ENCODE measurements around the gene ANKS1B. TPM values are rescaled to one million over a fixed set of nuclear protein-coding genes. Genes with fewer than 3 reads are reported as not detected.

The ANKS1B gene
- total RNA-seq, 1 donor from 2014 or later = 11.3 TPM

DNA sequence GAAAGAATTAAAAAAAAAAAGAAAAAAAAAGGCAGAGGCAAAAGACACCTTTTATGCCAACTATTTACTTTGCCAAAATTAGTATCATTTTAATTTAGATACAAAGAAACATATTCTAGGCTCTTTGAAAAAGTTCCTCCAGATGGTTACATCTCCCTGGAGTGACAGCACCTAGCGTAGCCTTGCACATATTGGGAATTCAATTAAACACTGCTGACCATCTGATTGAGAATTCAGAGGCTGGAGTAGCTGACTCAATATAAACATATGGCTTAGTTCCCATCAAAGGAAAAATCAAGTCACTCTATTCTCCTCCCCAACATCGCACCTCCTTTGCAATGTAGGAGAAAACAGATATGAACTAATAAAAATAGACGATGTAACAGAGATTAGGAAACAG lies 36.4 kb downstream of the ANKS1B start:
- Mint-ChIP-seq H3K27ac (ENCODE audit: unreplicated experiment) (peak overlapping the region; percentile 89), H3K4me3 (ENCODE audit: unreplicated experiment) (peak overlapping the region; percentile 44), H3K36me3 (ENCODE audit: unreplicated experiment) (no peaks in the 10 kb centered on the region), H3K9me3 (ENCODE audit: unreplicated experiment) (peaks cover 4% of the 10 kb centered on the region), H3K27me3 (ENCODE audit: unreplicated experiment) (peaks cover 5% of the 10 kb centered on the region), H3K4me1 (ENCODE audit: low read depth, unreplicated experiment) (peaks cover 23% of the 10 kb centered on the region)
- TF ChIP-seq, protein P1, sequence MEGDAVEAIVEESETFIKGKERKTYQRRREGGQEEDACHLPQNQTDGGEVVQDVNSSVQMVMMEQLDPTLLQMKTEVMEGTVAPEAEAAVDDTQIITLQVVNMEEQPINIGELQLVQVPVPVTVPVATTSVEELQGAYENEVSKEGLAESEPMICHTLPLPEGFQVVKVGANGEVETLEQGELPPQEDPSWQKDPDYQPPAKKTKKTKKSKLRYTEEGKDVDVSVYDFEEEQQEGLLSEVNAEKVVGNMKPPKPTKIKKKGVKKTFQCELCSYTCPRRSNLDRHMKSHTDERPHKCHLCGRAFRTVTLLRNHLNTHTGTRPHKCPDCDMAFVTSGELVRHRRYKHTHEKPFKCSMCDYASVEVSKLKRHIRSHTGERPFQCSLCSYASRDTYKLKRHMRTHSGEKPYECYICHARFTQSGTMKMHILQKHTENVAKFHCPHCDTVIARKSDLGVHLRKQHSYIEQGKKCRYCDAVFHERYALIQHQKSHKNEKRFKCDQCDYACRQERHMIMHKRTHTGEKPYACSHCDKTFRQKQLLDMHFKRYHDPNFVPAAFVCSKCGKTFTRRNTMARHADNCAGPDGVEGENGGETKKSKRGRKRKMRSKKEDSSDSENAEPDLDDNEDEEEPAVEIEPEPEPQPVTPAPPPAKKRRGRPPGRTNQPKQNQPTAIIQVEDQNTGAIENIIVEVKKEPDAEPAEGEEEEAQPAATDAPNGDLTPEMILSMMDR (IDR thresholded peaks at IDR 0.05; ENCODE audit: partially characterized antibody, unreplicated experiment) = no peak
- DNase-seq = no peak

DNA sequence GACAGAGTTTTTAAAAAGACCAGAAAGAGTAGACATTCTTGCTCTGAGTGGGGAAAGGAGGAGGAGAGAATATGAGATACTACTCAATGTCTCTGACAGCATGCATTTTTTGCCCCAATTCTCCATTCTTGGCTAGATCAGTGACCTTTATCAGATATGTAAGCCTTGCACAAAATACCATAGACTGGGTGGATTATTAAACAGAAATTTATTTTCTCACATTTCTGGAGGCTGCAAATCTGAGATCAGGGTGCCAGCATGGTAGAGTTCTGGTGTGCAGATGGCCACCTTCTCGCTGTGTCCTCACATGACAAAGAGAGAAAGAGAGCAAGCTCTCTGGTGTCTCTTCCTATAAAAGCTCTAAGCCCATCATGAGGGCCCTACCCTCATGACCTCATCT lies 38.6 kb downstream of the ANKS1B start:
- Mint-ChIP-seq H3K27me3 (ENCODE audit: unreplicated experiment) (peaks cover 5% of the 10 kb centered on the region), H3K4me3 (ENCODE audit: unreplicated experiment) (no peak overlapping the region), H3K9me3 (ENCODE audit: unreplicated experiment) (peaks cover 4% of the 10 kb centered on the region), H3K4me1 (ENCODE audit: low read depth, unreplicated experiment) (peaks cover 23% of the 10 kb centered on the region), H3K27ac (ENCODE audit: unreplicated experiment) (no peak overlapping the region), H3K36me3 (ENCODE audit: unreplicated experiment) (no peaks in the 10 kb centered on the region)
- TF ChIP-seq, protein P1 (IDR thresholded peaks at IDR 0.05; ENCODE audit: partially characterized antibody, unreplicated experiment) = no peak
- no peak for DNase-seq

DNA sequence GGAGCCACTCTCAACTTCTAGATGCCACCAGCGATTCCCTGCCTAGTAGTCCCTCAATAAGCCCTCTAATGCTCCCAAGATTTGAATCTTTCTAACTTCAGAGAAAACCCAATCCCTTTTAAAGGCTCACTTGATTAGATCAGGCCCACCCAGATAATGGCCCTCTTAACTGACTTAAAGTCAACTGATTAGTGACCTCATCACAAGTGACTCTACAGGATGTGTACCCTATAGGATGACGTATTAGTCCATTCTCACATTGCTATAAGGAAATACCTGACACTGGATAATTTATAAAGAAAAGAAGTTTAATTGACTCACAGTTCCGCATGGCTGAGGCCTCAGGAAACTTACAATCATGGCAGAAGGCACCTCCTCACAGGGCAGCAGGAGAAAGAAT lies 49.1 kb downstream of the ANKS1B start:
- TF ChIP-seq, protein P1 (IDR thresholded peaks at IDR 0.05; ENCODE audit: partially characterized antibody, unreplicated experiment) = no peak
- H3K4me1 Mint-ChIP-seq (ENCODE audit: low read depth, unreplicated experiment) = no peaks in the 10 kb centered on the region
- no peak overlapping the region for H3K27ac Mint-ChIP-seq (ENCODE audit: unreplicated experiment)
- H3K36me3 Mint-ChIP-seq (ENCODE audit: unreplicated experiment) = no peaks in the 10 kb centered on the region
- H3K9me3 Mint-ChIP-seq (ENCODE audit: unreplicated experiment) = no peaks in the 10 kb centered on the region
- no peak overlapping the region for H3K4me3 Mint-ChIP-seq (ENCODE audit: unreplicated experiment)
- DNase-seq = no peak
- H3K27me3 Mint-ChIP-seq (ENCODE audit: unreplicated experiment) = no peaks in the 10 kb centered on the region

DNA sequence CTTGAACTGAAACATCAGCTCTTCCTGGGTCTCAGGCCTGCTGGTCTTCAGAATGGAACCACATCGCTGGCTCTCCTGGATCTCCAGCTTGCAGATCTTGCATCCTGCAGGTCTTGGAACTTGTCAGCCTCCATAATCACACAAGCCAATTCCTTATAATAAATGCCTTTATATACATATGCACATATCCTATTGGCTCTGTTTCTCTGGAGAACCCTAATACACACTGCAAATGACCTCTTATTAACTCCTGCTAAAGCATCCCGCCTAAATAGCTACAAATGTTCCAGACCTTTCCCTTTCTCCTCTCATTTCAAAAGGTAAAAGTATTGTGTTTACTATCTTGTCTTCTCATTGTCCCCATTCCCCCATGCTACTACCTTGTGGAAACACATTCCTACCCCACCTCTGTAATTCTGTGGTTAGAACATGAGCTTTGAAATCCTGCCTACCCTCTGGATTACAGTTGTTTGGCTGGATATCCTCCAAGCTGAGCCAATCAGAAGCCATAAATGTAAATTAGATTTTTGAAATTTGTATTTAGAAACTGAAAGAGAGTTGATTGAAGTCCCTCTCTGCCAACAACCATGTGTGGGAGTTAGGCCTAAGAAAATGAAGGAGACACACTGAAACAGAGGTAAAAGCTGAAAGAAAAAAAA lies 58.1 kb downstream of the ANKS1B start:
- no peak for DNase-seq
- H3K4me3 Mint-ChIP-seq (ENCODE audit: unreplicated experiment) = no peak overlapping the region
- H3K27me3 Mint-ChIP-seq (ENCODE audit: unreplicated experiment) = no peaks in the 10 kb centered on the region
- no peak overlapping the region for H3K27ac Mint-ChIP-seq (ENCODE audit: unreplicated experiment)
- TF ChIP-seq, protein P1 (IDR thresholded peaks at IDR 0.05; ENCODE audit: partially characterized antibody, unreplicated experiment) = no peak
- peaks cover 3% of the 10 kb centered on the region for H3K9me3 Mint-ChIP-seq (ENCODE audit: unreplicated experiment)
- no peaks in the 10 kb centered on the region for H3K4me1 Mint-ChIP-seq (ENCODE audit: low read depth, unreplicated experiment)
- no peaks in the 10 kb centered on the region for H3K36me3 Mint-ChIP-seq (ENCODE audit: unreplicated experiment)

DNA sequence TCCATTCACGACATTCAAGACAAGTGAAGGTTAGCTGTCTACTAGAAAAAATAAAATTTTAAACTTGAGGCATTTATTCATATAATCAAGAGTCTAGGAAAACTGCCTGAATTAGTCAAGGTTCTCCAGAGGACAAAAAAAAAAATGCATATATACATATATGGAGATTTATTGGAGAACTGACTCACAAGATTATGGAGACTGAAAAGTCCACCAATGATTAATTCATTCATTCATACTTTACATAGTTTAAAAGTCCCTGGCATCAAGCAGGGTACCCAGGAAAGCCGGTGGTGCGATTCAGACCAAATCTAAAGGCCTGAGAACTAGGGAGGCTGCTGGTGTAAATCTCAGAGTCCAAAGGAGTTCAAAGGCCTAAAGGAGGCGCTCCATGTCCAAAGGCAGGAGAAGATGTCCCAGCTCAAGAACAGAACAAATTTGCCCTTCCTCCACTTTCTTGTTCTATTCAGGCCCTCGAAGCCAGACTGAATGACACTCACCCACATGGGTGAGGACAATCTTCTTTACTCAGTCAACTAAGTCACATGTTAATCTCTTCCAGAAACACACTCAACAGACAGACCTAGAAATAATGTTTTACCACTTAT lies 64.3 kb downstream of the ANKS1B start:
- Mint-ChIP-seq H3K4me3 (ENCODE audit: unreplicated experiment) (no peak overlapping the region), H3K27ac (ENCODE audit: unreplicated experiment) (no peak overlapping the region), H3K36me3 (ENCODE audit: unreplicated experiment) (no peaks in the 10 kb centered on the region), H3K27me3 (ENCODE audit: unreplicated experiment) (no peaks in the 10 kb centered on the region), H3K4me1 (ENCODE audit: low read depth, unreplicated experiment) (no peaks in the 10 kb centered on the region), H3K9me3 (ENCODE audit: unreplicated experiment) (no peaks in the 10 kb centered on the region)
- TF ChIP-seq, protein P1 (IDR thresholded peaks at IDR 0.05; ENCODE audit: partially characterized antibody, unreplicated experiment) = no peak
- no peak for DNase-seq

Data from glutamatergic neuron (in vitro differentiated cells).